LoVo (cell line): ENCODE results near the gene BLACAT1.

Experiments used
- DNase-seq: peaks from one replicate; pipeline ENCODE4 v3.0.0-alpha.2; 2016; ENCODE audit warnings: low spot score

The BLACAT1 gene

GRCh38 chr1:205455581-205456382 is at the start of gene BLACAT1:
Gene BLACAT1, minus strand, starts transcription at chr1:205456045.
- DNase-seq = no peak

GRCh38 chr1:205505076-205505729 is 49.4 kb upstream of the BLACAT1 start:
- peak; percentile 30 for DNase-seq

GRCh38 chr1:205504311-205505075 is 48.6 kb upstream of the BLACAT1 start, which contains the start of gene CDK18:
Gene CDK18, plus strand, starts transcription at chr1:205504669. Its CDS starts 18,499 bp downstream, at chr1:205523168.
- DNase-seq = peak; percentile 91

- DNase-seq = no peak
Observed at GRCh38 chr1:205502992-205503391, 47.1 kb upstream of the BLACAT1 start.

GRCh38 chr1:205502111-205502810 is 46.4 kb upstream of the BLACAT1 start:
- DNase-seq = no peak

GRCh38 chr1:205500240-205501233 is 44.7 kb upstream of the BLACAT1 start:
- DNase-seq = no peak

GRCh38 chr1:205499789-205500188 is 43.9 kb upstream of the BLACAT1 start:
- DNase-seq = no peak

- DNase-seq = no peak
Observed at GRCh38 chr1:205497351-205497750, 41.5 kb upstream of the BLACAT1 start.

- no peak for DNase-seq
Observed at GRCh38 chr1:205496661-205497060, 40.8 kb upstream of the BLACAT1 start.

- DNase-seq = no peak
Observed at GRCh38 chr1:205495237-205495823, 39.5 kb upstream of the BLACAT1 start.

- DNase-seq = no peak
Observed at GRCh38 chr1:205494115-205494514, 38.3 kb upstream of the BLACAT1 start.

GRCh38 chr1:205493241-205494085 is 37.6 kb upstream of the BLACAT1 start:
- peak; percentile 66 for DNase-seq

- DNase-seq = no peak
Observed at GRCh38 chr1:205492774-205493173, 36.9 kb upstream of the BLACAT1 start.

- DNase-seq = no peak
Observed at GRCh38 chr1:205492201-205492667, 36.4 kb upstream of the BLACAT1 start.

GRCh38 chr1:205491794-205492193 is 35.9 kb upstream of the BLACAT1 start:
- DNase-seq = no peak

- peak; percentile 70 for DNase-seq
Observed at GRCh38 chr1:205488074-205488723, 32.4 kb upstream of the BLACAT1 start.

- no peak for DNase-seq
Observed at GRCh38 chr1:205486258-205486657, 30.4 kb upstream of the BLACAT1 start.
